Measurements from ENCODE around the gene FGFR3.
"Not testable (repeated sequence)": the region's sequence is repeated elsewhere in the genome, so short reads cannot be mapped to it uniquely, and the experiment has no call there.

Gene FGFR3

DNA sequence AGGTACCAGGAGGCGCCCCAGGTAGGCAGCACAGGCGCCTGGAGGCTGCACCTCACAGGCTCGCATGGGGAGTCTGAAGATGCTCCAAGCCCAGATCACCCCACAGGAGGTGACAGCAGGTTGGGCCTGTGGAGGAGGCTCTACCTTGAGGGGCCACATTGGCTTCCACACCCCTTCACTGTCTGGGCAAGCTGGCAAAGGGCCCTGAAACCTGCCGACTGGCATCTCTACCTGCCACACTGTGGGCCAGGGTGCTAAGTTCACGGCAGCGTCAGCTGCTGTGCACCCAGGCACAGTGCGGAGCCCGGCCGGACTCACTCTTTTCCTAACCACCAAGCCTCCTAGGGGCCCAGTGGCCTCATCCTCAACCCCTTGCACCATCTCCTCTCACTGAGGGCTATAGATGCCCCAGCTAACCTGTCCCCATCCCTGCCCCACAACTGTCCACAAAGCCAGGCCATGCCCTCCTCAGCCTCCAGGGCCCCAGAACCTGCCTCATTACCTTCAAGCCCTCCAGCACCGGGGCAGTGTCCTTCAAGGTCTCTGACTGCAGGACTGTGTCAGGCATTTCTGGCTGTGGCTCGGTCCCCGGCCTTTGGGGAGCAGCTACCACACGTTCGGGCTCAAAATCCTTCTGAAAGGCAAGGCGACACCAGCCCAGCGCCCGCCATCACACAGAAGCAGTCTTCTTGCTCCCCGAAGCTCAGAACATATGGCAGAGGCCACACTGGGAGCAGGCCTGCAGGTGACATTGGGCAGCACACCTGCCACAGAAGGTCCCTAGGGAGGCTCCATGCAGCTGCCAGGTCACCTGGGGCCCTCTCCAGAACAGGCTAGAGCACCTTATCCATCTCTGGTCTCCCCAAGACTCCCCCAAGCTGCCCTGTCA is 28.8 kb downstream of the FGFR3 start:
- DNase-seq, result no peak

DNA sequence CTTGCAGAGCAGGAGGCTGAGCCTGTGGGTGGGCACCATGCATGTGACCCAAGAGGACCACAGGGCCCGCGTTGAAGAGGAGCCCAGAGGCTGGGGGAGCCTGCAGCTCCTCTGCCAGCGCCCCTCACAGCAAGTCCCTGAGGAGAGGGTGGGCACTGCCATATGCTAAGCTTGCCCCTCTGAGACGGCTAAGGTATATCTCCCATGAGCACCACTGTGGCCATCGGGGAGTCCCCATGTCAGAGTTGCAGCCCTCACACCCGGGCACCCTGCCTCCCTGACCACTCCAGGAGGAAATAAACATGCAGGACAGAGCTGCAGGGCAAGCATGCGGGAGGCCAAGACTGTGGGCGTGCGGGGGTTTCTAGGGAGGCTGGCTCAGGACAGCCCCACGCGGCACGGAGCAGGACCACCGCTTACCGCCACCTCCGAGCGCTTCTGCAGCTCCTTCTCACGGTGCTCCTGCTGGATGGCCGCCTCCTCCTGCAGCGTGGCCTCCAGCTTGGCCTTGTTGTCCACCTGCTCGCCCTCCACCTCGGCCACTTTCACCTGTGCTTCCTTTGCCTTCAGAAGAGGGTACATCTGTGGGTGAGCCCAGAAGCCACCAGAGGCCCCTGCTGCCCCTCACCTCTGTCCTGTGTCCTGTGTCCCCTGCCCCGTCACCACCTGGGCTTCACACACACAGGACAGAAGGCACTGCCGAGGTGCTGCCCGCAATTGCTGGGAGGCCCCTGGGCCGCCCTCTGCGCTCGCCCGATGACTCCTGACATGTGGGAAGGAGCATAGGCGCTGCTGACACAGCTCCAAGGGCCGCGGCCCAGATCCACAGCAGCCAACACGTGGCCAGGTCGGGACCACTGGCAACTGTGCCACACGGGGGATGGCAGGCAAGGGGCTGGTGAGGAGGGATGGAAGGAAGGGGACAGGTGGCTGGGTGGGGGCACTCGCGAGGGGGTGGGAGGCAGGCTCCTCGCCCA is 29.8 kb downstream of the FGFR3 start:
- DNase-seq, result no peak

DNA sequence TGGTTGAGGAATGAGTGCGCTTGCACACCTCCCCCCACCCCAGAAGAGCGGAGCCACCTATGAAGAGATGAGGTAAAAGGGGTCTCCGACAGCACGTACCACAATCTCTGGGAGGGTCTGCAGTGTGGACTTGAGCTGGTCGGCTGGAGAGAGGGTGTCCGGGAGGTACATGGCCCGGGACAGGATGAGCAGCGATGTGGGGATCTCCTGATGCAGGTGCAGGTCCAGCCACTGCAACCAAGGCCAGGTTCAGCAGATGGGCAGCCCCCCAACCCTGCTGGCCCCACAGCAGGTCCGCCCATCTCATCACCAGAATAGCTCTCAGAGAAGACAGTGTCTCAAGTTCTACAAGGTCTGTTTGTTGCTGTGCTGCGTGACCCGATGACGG is 30.4 kb downstream of the FGFR3 start:
- DNase-seq, result no peak

DNA sequence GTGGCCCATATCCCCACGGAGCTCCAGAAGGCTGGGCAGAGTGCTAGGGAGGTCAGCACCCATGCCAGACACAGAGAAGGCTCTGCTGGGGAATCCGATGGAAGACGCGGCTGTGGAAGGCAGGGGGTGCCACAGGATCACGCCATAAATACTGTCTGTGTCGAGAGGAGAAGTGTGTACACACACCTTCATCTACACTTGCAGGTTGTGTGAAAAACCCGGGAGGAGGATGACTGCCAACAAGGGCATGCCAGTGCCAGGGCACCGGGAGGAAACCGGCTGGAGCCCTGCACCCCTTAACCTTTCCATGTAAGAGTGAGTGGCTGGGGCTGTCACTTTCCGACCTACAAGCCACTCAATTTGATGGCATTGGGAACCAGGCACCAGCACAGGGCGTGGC is 31.7 kb downstream of the FGFR3 start:
- no peak for DNase-seq

DNA sequence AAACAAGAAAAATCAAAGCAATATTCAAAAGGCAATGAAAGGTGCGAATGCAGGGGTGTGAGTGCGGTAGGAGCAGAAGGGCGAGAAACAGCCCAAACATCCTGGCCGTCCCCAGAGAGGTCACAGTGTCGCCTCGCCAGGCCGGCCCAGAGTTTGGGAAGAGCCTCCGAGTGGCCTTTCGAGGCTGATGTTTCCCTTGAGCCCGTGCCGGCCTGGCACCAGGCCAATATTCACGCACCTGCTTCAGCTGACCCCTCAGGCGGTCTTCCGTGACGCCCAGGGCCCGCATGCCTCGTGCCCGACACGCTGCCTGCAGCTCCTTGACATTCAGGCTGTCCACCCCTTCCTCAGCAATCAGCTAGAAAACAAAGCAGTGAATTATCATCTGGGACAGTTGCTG is 32.2 kb downstream of the FGFR3 start:
- no peak for DNase-seq

DNA sequence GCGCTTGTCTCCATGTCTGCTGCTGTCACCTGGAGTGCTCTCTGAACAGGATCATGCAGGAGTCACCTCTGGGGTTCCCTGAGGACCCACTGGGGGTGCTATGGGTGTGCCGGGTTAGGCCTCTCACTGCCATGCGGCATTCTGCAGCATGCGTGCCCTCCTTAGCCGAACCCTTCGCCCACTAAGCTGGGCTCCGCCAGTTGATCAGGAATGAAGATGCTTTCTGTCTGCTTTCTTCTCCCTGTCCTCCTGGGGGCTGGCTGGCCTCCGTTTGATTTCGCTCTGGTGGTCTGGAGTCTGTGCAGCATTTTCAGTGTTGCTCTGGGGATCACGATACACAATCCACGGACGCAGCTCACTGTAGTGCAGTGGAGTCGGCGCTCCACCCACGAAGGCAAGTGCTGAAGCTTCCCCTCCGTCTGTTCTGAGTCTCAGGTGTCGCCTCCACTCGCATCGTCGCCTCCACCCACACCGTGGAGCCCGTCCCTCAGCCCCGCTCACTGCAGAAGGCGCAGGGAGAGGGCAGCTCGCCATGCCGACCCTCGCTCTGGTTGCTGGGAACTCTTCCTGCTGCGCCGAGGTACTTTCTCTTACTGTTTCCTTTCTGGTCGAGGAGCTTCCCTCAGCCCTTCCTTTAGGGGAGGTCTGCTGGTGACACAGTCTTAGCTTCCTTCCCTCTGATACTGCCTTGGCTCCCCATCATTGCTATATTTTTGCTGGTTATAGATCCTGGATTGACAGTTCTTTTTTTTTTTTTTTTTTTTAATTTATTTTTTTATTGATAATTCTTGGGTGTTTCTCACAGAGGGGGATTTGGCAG is 33.6 kb downstream of the FGFR3 start:
- DNase-seq, result no peak

DNA sequence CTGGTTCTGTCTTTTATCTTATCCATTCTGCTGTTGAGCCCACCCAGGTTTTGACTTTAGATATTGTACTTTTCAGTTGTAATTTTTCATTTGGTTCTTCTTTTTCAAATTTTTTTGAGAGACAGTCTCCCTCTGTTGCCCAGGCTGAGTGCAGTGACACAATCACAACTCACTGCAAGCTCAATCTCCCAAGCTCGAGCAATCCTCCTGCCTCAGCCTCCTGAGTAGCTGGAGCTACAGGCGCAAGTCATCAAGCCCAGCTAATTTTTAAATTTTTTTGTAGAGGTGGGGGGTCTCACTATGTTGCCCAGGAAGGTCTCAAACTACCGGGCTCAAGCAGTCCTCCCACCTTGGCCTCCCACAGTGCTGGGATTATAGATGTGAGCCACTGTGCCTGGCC is 37.1 kb downstream of the FGFR3 start:
- DNase-seq, result no peak

DNA sequence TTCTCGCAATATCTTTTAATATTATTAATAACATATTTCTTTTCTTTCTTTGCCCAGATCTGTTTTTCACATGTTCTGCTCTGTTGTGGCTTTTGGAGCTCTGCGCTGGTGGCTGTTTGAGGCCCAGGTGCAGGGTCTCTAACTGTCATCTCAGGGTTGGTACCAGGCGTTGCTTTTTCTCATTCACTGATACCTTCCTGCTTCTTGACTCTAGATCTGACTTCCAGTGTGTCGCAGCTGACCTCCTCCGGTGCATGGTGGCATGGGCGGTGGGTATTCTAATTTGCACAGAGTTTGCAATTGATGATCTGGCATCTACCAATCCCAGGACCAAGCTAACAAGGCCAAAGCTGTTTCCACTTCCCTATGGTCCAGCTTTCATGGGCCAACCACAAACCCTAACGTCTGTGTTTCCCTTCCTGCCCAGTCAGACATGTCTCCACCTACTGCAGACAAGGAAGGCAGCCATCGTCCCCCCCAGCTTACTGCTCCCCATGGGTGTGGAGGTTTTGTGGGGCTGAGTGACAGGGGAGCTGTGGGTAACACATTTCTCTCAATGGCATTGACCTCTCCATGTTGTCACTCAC is 37.6 kb downstream of the FGFR3 start:
- no peak for DNase-seq

DNA sequence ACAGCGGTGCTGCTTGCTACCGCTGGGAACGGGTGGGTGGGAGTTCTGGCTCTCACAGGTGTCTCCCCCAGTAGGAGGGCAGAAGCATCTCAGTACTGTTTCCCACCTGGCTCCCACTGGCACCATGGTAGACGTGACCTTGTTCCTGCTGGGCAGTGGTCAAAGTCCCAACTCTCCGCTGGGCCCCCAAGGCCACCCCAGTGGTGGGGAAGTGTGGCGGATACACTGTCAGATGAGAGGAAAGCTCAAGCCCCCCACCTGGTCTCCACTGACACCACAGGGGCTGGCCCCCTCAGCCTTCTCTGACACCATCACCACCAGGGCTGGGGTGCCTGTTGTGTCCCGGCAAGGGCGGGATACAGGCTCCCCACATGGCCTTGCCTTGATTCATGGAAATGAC is 38.2 kb downstream of the FGFR3 start:
- no peak for DNase-seq

DNA sequence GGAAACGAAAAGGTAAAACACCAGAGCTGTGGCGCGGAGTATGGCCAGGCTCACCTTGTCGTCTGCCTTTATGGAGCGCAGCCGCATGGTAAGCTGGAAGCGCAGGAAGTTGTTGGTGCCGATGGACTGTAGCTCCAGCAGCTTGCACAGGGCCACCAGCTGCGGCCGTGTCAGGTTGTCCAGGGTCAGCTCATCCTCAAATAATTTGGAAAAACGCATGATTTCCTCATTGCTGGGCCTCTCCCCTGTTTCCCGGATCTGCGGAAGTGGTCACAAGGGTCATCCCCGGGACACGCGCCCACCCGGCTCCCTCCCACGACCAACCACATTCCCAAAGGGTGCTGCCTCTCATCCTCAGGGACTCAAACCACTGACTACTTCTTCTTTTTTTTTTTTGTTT is 39.6 kb downstream of the FGFR3 start:
- DNase-seq, result no peak

DNA sequence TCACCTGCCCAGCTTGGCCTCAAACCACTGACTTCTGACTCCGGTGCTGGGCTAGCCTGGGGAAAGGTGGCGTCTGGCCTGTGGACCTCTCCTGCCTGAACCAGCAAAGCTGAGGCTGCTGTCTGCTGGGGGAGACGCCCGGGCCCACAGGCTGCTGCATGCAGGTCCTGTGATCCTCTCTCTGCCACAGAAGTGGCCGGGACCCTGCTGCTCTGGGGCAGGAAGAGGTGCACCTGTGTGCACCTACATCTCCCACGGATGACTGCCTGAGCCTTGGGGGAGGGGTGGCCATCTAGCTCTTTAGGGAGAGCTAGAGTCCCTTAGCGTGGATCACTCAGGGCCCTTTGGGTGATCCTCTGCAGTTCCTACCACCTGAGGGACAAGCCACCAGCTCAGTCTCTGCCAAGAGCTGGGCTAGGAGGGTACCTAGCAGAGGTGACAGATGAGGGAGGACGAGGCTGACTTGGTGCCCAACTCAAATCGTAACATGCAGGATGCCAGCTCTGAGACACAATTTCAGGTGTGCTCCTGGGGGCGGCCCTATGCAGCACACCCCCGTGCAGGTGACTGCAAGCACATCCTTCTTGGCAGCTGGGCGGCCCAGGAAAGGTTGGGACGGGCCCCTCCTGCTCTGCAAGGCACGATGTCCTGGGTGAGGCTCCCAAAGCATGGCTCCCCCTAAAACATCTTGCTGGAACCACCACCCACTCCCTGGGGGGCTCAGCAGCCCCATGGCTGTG is 40.4 kb downstream of the FGFR3 start:
- no peak for DNase-seq

DNA sequence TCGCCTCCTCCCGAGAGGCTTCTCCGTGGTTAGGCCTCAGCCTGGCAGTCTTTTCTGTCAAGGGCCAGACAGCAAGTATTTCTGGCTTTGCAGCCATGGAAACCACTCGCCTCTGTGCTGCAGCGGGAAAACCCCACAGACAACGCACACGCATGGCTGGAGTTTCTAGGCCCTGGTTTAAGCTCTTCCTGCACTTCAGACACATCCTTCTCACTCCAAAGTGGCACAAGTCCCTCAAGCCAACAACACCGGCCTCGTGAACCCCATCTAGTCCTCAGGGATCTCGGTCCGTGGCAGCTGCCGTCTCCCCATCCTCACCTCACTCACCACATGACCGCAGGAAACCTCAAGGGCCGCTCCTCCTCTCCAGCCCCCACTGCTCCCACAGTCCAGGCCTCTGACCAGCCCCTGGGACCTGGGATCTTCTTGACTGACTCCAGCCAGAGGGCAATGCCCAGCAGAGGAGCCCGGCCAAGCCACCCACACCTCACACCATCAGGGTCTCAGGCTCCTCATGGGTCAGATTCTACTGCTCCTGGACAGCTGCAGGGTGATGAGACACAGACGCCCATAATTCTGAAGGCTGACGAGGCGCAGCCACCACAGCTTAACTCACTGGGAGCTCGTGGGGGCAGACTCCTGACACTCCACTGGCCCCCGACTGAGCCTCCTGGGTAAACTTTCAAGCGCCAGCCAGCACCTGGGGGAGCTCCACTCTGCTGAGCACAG is 41.1 kb downstream of the FGFR3 start:
- DNase-seq, result no peak

DNA sequence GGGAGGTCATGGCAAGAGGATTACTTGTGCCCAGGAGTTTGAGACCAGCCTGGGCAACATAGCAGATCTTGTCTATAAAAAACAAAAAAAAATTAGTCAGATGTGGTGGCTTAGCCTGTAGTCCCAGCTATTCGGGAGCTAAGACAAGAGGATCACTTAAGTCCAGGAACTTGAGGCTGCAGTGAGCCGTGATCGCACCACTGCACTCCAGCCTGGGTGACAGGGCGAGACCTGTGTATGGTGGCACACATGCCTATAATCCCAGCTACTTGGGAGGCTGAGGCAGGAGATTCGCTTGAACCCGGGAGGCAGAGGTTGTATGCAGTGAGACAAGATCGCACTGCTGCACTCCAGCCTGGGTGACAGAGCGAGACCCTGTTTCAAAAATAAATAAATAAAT is 42.7 kb downstream of the FGFR3 start:
- not testable (repeated sequence) for DNase-seq

DNA sequence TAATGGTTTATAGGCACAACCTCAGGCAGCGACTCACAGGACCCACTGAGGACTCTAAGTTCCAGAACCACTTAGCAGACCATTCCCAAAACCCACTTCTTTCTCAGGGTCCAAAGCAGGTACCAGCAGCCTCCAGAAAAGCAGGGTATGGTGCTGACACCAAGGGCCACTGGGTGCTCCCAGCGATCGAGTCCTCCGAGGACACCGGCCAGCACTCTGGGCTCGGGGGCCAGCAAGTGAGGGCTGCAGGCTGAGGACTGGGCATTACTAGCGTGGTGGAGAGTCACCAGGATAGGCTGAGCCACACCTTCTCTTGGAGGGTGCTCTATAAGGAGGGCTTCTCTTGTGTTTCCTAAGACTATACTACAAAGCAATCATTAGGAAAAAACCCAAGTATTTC is 43.6 kb downstream of the FGFR3 start:
- no peak for DNase-seq

DNA sequence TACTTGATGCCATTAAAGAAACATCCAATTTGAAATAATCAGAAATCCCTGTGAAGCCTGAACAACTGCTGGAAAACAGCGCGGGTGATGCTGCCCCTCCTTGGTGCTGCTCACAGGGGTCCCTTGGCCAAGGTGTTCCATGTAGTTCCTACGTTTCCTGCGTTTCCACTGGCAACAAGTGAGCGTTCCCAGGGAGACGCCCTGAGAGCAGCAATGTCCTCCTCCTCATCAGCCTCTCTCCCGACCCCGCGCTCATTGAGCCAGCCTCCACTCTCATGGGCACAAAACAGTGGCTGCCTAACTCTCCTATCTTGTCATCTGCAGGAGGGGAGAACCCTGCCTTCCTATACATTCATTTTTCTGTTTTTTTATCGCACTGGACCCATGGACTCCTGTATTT is 44.0 kb downstream of the FGFR3 start:
- DNase-seq, result no peak

DNA sequence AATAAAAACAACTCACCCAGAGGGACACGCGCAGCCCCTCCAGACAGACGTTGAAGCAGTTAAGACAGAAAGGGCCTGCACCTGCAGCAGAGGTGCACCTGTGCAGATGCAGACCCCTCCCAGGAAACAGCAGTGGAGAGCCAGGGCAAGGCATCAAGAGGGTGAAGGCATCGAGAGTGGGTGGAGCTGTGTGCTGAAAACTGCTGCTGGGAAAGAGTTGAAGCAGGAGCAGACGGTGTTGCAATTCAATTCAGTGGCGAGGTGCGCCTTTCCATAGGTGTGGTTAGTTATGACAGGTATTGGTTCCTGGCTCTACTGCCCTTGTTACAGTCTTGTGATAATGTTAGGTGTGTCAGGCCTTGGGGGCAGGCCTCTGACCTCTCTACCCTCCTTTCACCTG is 46.2 kb downstream of the FGFR3 start:
- DNase-seq, result no peak

DNA sequence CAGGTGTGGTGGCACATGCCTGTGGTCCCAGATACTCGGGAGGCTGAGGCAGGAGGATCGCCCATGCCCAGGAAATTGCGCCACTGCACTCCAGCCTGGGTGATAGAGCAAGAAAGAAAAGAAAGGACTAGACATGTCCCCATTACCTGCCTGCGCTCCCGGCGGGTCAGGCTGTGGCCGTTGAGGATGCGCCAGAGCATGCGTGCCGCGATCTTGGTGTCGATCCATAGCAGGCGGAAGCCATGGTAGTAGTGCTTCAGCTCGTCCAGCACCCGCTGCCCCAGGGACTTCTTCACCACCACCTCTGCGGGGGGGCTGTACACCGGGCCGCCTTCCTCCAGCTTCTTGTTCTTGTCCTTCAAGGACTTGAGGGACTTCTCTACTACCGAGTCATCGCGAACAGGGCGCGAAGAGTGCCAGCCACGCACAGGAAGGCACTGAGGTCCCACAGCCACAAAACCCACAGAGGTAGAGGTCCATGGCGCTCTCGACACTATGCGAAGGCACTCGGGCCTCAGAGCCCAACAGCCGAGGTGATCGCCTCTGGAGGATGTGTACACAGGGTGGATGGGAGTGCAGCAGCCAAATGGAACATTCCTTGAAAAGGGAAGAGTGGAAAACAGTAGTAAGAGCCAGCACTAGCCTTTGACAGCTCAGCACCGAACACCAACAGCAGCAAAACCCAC is 48.3 kb downstream of the FGFR3 start:
- DNase-seq, result no peak

DNA sequence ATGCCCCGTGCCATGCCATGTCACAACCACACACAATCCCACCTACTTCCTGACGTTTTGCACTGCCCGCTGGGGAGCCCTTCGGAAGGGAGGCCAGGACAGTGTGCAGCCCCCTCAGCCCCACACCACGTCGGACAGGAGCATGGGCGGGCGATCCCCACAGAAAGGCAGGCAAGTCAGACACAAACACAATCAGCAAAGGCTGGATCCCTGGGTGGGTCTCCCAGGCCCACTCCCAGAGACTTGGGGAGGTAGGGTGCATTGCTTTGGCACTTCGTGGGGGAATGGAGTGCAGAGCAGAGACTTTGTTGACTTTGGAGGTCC is 48.8 kb downstream of the FGFR3 start:
- no peak for DNase-seq

DNA sequence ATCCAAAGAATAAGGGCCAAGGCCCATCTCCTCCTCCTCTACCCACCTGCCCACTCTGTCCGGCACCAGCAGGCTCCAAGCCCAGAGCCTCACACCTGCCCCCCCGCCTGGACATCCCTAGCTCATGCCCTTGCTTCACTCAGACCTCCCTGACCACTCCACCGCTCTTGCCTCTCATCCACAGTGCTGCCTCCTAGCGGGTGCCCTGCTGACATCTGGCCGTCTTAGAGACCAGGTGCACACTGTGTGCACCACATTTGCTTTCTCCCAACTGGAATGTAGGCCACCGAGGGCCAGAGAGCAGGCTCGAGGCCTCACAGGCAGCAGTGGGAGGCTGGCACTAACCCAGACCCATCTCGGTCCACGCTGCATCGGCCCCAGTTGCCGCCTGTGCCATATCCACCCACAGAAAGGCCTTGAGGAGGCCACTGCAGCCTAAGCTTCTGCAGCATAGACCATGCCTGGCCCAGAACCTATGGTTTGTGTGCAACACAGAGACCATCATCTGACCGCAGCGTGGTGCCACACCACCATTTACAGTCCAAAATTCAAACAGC is 49.3 kb downstream of the FGFR3 start:
- no peak for DNase-seq

DNA sequence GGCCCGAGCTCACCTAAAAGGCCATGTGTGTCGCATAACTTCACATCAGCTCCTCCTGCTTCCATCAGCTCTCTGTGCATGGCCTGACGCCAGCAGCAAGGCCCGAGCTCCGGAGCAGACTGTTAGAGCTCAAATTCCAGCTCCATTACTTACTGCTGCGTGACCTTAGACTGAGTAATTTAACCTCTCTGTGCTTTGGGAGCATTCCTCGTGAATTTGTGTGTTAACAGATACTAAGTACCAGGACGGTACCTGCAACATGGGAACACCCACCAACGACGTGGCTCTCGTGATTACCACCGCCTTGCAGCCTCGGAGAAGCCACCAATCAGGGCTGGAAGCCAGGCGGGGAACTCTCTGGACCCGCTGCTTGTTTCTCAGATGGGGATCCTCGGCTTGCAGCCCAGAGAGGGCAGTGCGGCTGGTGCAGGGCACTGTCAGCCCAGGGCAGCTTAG is 49.9 kb downstream of the FGFR3 start:
- no peak for DNase-seq
